Endothelial cell of umbilical vein (primary cell): ENCODE measurements around the gene GRK5. TPM values are rescaled to one million over a fixed set of nuclear protein-coding genes. Genes with fewer than 3 reads are reported as not detected.

ENCODE experiments used
- microRNA-seq: library from miRNA; unstranded; fragments of <30 nt; microRNA quantifications from one replicate; pipeline ENCODE4 v1.2.0, GENCODE V29; 2021; ENCODE audit warnings: borderline number of aligned reads, borderline replicate concordance
- polyA plus RNA-seq, 4 experiments: library from polyadenylated mRNA; depleted of rRNA in 3 of 4; stranded (reverse) in 3 of 4; unstranded in 1 of 4; fragments of >200 nt; gene quantifications; 2 replicates each; pipeline versions ENCODE4 v1.2.1 to v1.2.3, GENCODE V29; 2011 to 2012; ENCODE audit warnings: missing spikeins in 1 of 4
- small RNA-seq: library from RNA; depleted of rRNA; stranded (forward); fragments of <200 nt; gene quantifications from one replicate; pipeline ENCODE3, GENCODE V24; 2012; ENCODE audit warnings: low replicate concordance, low read depth; ENCODE audit not compliant: insufficient read depth, insufficient read length
- total RNA-seq: library from RNA; stranded (reverse); gene quantifications from 2 replicates; pipeline ENCODE4 v1.2.3, GENCODE V29; 2021

The GRK5 gene
- total and polyA plus RNA-seq, 2 donors (not counting 3 experiments of a cell fraction or from before 2014, with no cell fraction given): 13.1 to 29.5 TPM

Small RNAs within 50 kb of the gene (microRNA-seq; reads per million reads assigned to microRNA genes)
- gene MIR4681: not detected

Small RNAs within 50 kb of the gene (small RNA-seq; reads per million reads assigned to genes)
- gene MIR4681 (not detected), gene RN7SL749P (not detected)

Other genes starting within 250 kb of the GRK5 start
- 0.40 and 0.76 TPM in 2 replicates for gene NANOS1, start 177.9 kb upstream of the GRK5 start, total RNA-seq
- gene NANOS1, start 177.9 kb upstream of the GRK5 start, polyA plus RNA-seq: 0.29 and 0.30 TPM in 2 replicates
- 149 and 159 TPM in 2 replicates for gene EIF3A, start 126.8 kb upstream of the GRK5 start, total RNA-seq
- gene EIF3A, start 126.8 kb upstream of the GRK5 start, polyA plus RNA-seq: 11.7 and 27.6 TPM in 2 replicates
- gene DENND10, start 103.5 kb upstream of the GRK5 start, total RNA-seq: 50.1 and 54.3 TPM in 2 replicates
- gene DENND10, start 103.5 kb upstream of the GRK5 start, polyA plus RNA-seq: 33.3 and 39.1 TPM in 2 replicates
- gene SFXN4, start 41.9 kb upstream of the GRK5 start, total RNA-seq: 14.5 and 17.1 TPM in 2 replicates
- gene SFXN4, start 41.9 kb upstream of the GRK5 start, polyA plus RNA-seq: 8.9 and 11.1 TPM in 2 replicates
- 117 and 124 TPM in 2 replicates for gene PRDX3, start 28.8 kb upstream of the GRK5 start, total RNA-seq
- gene PRDX3, start 28.8 kb upstream of the GRK5 start, polyA plus RNA-seq: 99.4 and 123 TPM in 2 replicates